ENCODE measurements around the gene SPTBN4.
A peak's percentile ranks its signal among the peaks of the same experiment; 100 is the strongest.
"Not testable (repeated sequence)": the region's sequence is repeated elsewhere in the genome, so short reads cannot be mapped to it uniquely, and the experiment has no call there.

Gene SPTBN4

GRCh38 chr19:40530091-40530901 lies 63.5 kb downstream of the SPTBN4 start:
- no peak for DNase-seq (ENCODE audit: low read depth)

- no peak for DNase-seq (ENCODE audit: low read depth)
These were observed 66.7 kb downstream of the SPTBN4 start for GRCh38 chr19:40533508-40533907.

GRCh38 chr19:40534148-40534547 lies 67.3 kb downstream of the SPTBN4 start:
- DNase-seq (ENCODE audit: low read depth): no peak

GRCh38 chr19:40539070-40539469 lies 72.3 kb downstream of the SPTBN4 start:
- DNase-seq (ENCODE audit: low read depth): peak; percentile 16

- DNase-seq (ENCODE audit: low read depth): no peak
These were observed 75.5 kb downstream of the SPTBN4 start for GRCh38 chr19:40542202-40542859.

- no peak for DNase-seq (ENCODE audit: low read depth)
These were observed 76.3 kb downstream of the SPTBN4 start for GRCh38 chr19:40543029-40543597.

- not testable (repeated sequence) for DNase-seq (ENCODE audit: low read depth)
These were observed 79.5 kb downstream of the SPTBN4 start for GRCh38 chr19:40546153-40546841.

- not testable (repeated sequence) for DNase-seq (ENCODE audit: low read depth)
These were observed 80.4 kb downstream of the SPTBN4 start for GRCh38 chr19:40547190-40547589.

GRCh38 chr19:40547836-40548235 lies 81.0 kb downstream of the SPTBN4 start:
- DNase-seq (ENCODE audit: low read depth): no peak

GRCh38 chr19:40549007-40549708 lies 82.4 kb downstream of the SPTBN4 start:
- DNase-seq (ENCODE audit: low read depth): peak; percentile 34

GRCh38 chr19:40550951-40551350 lies 84.2 kb downstream of the SPTBN4 start:
- DNase-seq (ENCODE audit: low read depth): no peak

GRCh38 chr19:40552848-40553247 lies 86.0 kb downstream of the SPTBN4 start:
- DNase-seq (ENCODE audit: low read depth): no peak

GRCh38 chr19:40553885-40554857 lies 87.4 kb downstream of the SPTBN4 start:
- no peak for DNase-seq (ENCODE audit: low read depth)

GRCh38 chr19:40555978-40556689 lies 89.3 kb downstream of the SPTBN4 start:
- no peak for DNase-seq (ENCODE audit: low read depth)

- no peak for DNase-seq (ENCODE audit: low read depth)
These were observed 90.2 kb downstream of the SPTBN4 start for GRCh38 chr19:40556953-40557530.

- DNase-seq (ENCODE audit: low read depth): no peak
These were observed 92.6 kb downstream of the SPTBN4 start for GRCh38 chr19:40559394-40559793.

- DNase-seq (ENCODE audit: low read depth): no peak
These were observed 93.3 kb downstream of the SPTBN4 start for GRCh38 chr19:40560092-40560507.

GRCh38 chr19:40561947-40562346 lies 95.1 kb downstream of the SPTBN4 start:
- no peak for DNase-seq (ENCODE audit: low read depth)

- not testable (repeated sequence) for DNase-seq (ENCODE audit: low read depth)
These were observed 97.7 kb downstream of the SPTBN4 start for GRCh38 chr19:40564535-40564934.

GRCh38 chr19:40565355-40565754 lies 98.6 kb downstream of the SPTBN4 start:
- DNase-seq (ENCODE audit: low read depth): no peak
